ENCODE results near the gene ZDHHC11B. TPM values are rescaled to one million over a fixed set of nuclear protein-coding genes. Genes with fewer than 3 reads are reported as not detected.

ZDHHC11B gene
- total RNA-seq, 1 experiment from 2014 or later = 1.4 TPM

GRCh38 chr5:673831-674629 lies 110.5 kb downstream of the ZDHHC11B start:
- H3K4me1 ChIP-seq (ENCODE audit: insufficient read depth, low read length) = no peaks in the 10 kb centered on the region
- H3K4me3 Mint-ChIP-seq = no peak overlapping the region
- H3T11ph ChIP-seq (ENCODE audit: low read length) = no peak overlapping the region
- H2BK15ac ChIP-seq (ENCODE audit: low read depth, low read length) = no peak overlapping the region
- peaks cover 5 to 9% of the 10 kb centered on the region in 2 experiments for H3K4me1 Mint-ChIP-seq
- TF ChIP-seq, protein P1, sequence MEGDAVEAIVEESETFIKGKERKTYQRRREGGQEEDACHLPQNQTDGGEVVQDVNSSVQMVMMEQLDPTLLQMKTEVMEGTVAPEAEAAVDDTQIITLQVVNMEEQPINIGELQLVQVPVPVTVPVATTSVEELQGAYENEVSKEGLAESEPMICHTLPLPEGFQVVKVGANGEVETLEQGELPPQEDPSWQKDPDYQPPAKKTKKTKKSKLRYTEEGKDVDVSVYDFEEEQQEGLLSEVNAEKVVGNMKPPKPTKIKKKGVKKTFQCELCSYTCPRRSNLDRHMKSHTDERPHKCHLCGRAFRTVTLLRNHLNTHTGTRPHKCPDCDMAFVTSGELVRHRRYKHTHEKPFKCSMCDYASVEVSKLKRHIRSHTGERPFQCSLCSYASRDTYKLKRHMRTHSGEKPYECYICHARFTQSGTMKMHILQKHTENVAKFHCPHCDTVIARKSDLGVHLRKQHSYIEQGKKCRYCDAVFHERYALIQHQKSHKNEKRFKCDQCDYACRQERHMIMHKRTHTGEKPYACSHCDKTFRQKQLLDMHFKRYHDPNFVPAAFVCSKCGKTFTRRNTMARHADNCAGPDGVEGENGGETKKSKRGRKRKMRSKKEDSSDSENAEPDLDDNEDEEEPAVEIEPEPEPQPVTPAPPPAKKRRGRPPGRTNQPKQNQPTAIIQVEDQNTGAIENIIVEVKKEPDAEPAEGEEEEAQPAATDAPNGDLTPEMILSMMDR (conservative IDR thresholded peaks at IDR 0.05) = no peak
- no peak overlapping the region for H3K27ac Mint-ChIP-seq
- no peak overlapping the region for H2BK120ac ChIP-seq (ENCODE audit: low read depth, low read length, poor library complexity, severe bottlenecking)
- H3K27ac ChIP-seq (ENCODE audit: insufficient read length, low read depth, low read length) = no peak overlapping the region
- no peaks in the 10 kb centered on the region for H3K79me2 ChIP-seq (ENCODE audit: insufficient read depth, low read length)
- H3K9ac ChIP-seq (ENCODE audit: extremely low read depth, insufficient read length, low read length) = no peak overlapping the region
- no CpG with 5 or more reads among the region's 27 CpGs for WGBS (ENCODE audit: extremely low coverage, insufficient read length, low lambda C conversion rate)
- H2BK5ac ChIP-seq (ENCODE audit: insufficient read length, low read length) = no peak overlapping the region
- no peak overlapping the region for H2BK12ac ChIP-seq (ENCODE audit: insufficient read length, low read depth, low read length)
- no peaks in the 10 kb centered on the region for H4K20me1 ChIP-seq (ENCODE audit: control insufficient read depth, insufficient read depth, insufficient read length)
- H2AK5ac ChIP-seq (ENCODE audit: insufficient read length, low read length) = no peak overlapping the region
- no peak overlapping the region for H4K5ac ChIP-seq (ENCODE audit: insufficient read length, low read depth, low read length)
- H3K27me3 Mint-ChIP-seq (ENCODE audit: low read depth) = peaks cover 44% of the 10 kb centered on the region
- no peaks in the 10 kb centered on the region; the same call in 1 of the 2 replicates for H3K27me3 ChIP-seq (ENCODE audit: insufficient read depth, low read length)
- H3K23ac ChIP-seq (ENCODE audit: insufficient read length, low read depth, low read length) = no peak overlapping the region
- no peaks in the 10 kb centered on the region for H3K79me1 ChIP-seq (ENCODE audit: insufficient read depth, low read depth, low read length, poor library complexity, severe bottlenecking)
- peak overlapping the region; percentile 72 for H3K18ac ChIP-seq (ENCODE audit: insufficient read length, low read depth, low read length)
- H3K56ac ChIP-seq (ENCODE audit: insufficient read length, low read depth, low read length) = no peak overlapping the region
- H3K23me2 ChIP-seq (ENCODE audit: insufficient read length, low read depth, low read length, poor library complexity, severe bottlenecking) = no peaks in the 10 kb centered on the region
- H3K36me3 Mint-ChIP-seq (ENCODE audit: insufficient read depth in 1 of 3, low read depth in 3 of 3) = no peaks in the 10 kb centered on the region
- peak overlapping the region; percentile 96 for H4K91ac ChIP-seq (ENCODE audit: insufficient read length, low read depth, low read length)
- no peak overlapping the region for H2BK20ac ChIP-seq (ENCODE audit: low read depth, low read length, poor library complexity, severe bottlenecking)
- H2AFZ ChIP-seq (ENCODE audit: low read length) = no peak overlapping the region
- peak overlapping the region; percentile 77; the same call in 1 of the 2 replicates for H3K4ac ChIP-seq (ENCODE audit: low read depth, low read length)
- DNase-seq = peak; percentile 28
- H3K4me2 ChIP-seq (ENCODE audit: insufficient read depth, insufficient read length, low read length) = no peak overlapping the region
- H3K14ac ChIP-seq (ENCODE audit: insufficient read depth, low read length) = peak overlapping the region; percentile 89
- H3K9me3 ChIP-seq (ENCODE audit: control insufficient read depth, low read depth, low read length) = no peaks in the 10 kb centered on the region
- H4K8ac ChIP-seq (replicated peaks; ENCODE audit: insufficient read length, low read depth, low read length) = no peak overlapping the region
- no peaks in the 10 kb centered on the region for H3K9me3 Mint-ChIP-seq
